ENCODE results near the gene C1orf159.

The C1orf159 gene

DNA sequence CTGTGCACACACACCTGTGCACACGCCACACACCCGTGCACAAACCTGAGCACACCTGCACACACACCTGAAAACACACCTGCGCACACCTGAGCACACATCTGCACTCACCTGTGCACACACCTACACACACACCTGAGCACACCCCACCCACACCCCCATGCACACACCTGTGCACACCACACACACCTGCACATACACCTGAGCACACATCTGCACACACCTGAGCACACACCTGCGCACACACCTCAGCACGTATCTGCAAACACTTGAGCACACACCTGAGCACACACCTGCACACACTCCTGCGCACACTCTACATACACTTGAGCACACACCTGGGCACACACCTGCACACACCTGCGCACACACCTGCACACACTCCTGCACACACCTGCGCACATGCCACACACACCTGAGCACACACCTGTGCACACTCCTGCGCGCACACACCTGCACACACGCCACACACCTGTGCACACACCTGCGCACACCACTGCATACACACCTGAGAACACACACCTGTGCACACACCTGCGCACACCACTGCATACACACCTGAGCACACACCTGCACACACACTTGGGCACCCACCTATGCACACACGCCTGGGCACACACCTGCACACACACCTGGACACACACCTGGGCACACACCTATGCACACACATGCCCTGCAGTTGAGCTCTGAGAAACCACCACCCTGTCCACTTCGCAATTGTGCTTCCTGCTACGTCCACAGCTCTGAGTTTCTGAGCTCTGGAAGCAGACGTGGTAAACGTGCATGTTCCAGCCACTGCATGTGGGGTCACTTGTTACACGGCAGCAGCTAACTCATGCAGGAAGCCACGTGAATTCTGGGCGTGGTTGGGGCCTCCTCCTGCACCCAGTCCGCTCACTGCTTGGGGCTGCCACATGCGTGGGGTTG lies 8.0 kb upstream of the C1orf159 start:
- H3K27ac ChIP-seq (replicated peaks): no peak overlapping the region
- DNase-seq (ENCODE audit: low read depth in 1 of 2, low spot score in 1 of 2): peak in 1 of 2 experiments; percentile 43
- H3K27me3 ChIP-seq (ENCODE audit: insufficient read depth, poor library complexity, severe bottlenecking): peaks cover 13% of the 10 kb centered on the region
- H3K4me3 ChIP-seq (replicated peaks; ENCODE audit: insufficient read depth, low read length): no peak overlapping the region
- TF ChIP-seq, protein P1, sequence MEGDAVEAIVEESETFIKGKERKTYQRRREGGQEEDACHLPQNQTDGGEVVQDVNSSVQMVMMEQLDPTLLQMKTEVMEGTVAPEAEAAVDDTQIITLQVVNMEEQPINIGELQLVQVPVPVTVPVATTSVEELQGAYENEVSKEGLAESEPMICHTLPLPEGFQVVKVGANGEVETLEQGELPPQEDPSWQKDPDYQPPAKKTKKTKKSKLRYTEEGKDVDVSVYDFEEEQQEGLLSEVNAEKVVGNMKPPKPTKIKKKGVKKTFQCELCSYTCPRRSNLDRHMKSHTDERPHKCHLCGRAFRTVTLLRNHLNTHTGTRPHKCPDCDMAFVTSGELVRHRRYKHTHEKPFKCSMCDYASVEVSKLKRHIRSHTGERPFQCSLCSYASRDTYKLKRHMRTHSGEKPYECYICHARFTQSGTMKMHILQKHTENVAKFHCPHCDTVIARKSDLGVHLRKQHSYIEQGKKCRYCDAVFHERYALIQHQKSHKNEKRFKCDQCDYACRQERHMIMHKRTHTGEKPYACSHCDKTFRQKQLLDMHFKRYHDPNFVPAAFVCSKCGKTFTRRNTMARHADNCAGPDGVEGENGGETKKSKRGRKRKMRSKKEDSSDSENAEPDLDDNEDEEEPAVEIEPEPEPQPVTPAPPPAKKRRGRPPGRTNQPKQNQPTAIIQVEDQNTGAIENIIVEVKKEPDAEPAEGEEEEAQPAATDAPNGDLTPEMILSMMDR (IDR thresholded peaks at IDR 0.05; ENCODE audit: insufficient read depth, low read length): no peak
- TF ChIP-seq, protein P2, sequence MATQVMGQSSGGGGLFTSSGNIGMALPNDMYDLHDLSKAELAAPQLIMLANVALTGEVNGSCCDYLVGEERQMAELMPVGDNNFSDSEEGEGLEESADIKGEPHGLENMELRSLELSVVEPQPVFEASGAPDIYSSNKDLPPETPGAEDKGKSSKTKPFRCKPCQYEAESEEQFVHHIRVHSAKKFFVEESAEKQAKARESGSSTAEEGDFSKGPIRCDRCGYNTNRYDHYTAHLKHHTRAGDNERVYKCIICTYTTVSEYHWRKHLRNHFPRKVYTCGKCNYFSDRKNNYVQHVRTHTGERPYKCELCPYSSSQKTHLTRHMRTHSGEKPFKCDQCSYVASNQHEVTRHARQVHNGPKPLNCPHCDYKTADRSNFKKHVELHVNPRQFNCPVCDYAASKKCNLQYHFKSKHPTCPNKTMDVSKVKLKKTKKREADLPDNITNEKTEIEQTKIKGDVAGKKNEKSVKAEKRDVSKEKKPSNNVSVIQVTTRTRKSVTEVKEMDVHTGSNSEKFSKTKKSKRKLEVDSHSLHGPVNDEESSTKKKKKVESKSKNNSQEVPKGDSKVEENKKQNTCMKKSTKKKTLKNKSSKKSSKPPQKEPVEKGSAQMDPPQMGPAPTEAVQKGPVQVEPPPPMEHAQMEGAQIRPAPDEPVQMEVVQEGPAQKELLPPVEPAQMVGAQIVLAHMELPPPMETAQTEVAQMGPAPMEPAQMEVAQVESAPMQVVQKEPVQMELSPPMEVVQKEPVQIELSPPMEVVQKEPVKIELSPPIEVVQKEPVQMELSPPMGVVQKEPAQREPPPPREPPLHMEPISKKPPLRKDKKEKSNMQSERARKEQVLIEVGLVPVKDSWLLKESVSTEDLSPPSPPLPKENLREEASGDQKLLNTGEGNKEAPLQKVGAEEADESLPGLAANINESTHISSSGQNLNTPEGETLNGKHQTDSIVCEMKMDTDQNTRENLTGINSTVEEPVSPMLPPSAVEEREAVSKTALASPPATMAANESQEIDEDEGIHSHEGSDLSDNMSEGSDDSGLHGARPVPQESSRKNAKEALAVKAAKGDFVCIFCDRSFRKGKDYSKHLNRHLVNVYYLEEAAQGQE (IDR thresholded peaks at IDR 0.05; ENCODE audit: insufficient replicate concordance, low read depth): no peak
- TF ChIP-seq POLR2AphosphoS5 (IDR thresholded peaks at IDR 0.05; ENCODE audit: low read depth) (no peak), SPI1 (IDR thresholded peaks at IDR 0.05; ENCODE audit: borderline replicate concordance, low read depth) (no peak), GABPA (IDR thresholded peaks at IDR 0.05; ENCODE audit: low read depth) (no peak)

DNA sequence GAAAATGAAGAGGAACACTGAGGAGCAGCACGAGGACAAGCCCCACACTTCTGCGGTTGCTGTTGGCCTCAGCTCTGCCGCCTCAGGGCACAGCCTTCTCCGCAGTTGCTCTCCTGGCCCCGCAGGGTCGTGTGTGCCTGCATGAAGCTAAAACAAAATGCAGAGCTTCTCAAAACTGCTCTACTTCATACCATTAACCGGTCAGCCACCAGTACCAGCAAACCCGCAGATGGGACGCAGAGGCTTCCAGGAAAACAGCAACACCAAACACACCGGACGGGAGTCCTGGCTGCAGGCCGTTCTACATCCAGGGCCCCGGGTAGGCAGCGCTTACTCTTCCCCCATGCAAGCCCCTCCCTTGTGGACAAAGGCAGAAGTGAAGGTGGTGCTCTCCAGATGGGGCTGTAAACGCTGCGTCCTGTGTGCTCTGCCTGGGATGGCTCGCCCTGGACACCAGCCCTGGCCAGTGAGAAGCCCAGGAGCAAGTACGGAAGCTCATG lies 7.1 kb upstream of the C1orf159 start:
- peak; percentile 41 to 77 for DNase-seq (ENCODE audit: low read depth in 1 of 2, low spot score in 1 of 2)
- H3K27me3 ChIP-seq (ENCODE audit: insufficient read depth, poor library complexity, severe bottlenecking): peaks cover 16% of the 10 kb centered on the region
- no peak overlapping the region for H3K4me3 ChIP-seq (replicated peaks; ENCODE audit: insufficient read depth, low read length)
- no peak overlapping the region for H3K27ac ChIP-seq (replicated peaks)
- TF ChIP-seq, protein P1 (IDR thresholded peaks at IDR 0.05; ENCODE audit: insufficient read depth, low read length): peak; percentile 3
- no peak for TF ChIP-seq SPI1 (IDR thresholded peaks at IDR 0.05; ENCODE audit: borderline replicate concordance, low read depth)

DNA sequence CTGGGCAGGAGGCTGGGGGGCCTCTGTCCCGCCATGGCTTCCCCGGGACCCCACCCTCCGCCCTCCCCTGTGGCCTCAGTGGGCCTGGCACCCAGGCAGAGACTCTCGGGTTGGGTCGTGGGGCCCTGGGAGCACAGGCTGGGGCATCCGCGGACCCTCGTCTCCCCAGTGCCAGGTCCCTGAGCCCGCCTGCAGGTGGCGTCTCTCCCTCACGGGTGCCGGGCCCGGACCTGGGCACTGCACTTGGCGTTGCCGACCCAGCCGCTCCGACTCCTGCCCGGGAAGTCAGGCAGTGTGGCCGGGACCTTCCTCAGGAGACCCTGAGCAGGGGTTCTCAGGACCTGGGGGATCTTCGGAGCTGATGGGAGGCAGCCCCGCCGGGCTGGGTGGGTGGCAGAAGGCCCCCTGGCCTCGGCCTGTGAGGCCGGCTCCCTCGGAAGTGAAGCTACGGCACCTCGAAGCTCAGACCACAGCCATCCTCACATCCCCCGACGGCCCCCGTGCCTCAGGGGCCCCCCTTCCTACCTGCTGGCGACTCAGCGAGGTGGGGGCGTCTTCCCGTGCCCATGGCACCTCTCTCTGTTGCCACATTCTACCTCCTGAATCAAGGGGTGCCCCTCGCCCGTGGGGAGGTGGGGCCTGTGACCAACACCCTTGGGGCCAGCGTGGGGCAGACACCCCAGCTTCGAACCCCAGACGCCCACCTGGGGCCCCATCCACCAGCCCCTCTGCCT lies 6.4 kb upstream of the C1orf159 start:
- no peak overlapping the region for H3K4me3 ChIP-seq (replicated peaks; ENCODE audit: insufficient read depth, low read length)
- peaks cover 18% of the 10 kb centered on the region for H3K27me3 ChIP-seq (ENCODE audit: insufficient read depth, poor library complexity, severe bottlenecking)
- peak; percentile 57 to 74 for DNase-seq (ENCODE audit: low read depth in 1 of 2, low spot score in 1 of 2)
- TF ChIP-seq, protein P1 (IDR thresholded peaks at IDR 0.05; ENCODE audit: insufficient read depth, low read length): peak; percentile 49
- TF ChIP-seq POLR2AphosphoS5 (IDR thresholded peaks at IDR 0.05; ENCODE audit: low read depth): no peak
- no peak for TF ChIP-seq SPI1 (IDR thresholded peaks at IDR 0.05; ENCODE audit: borderline replicate concordance, low read depth)
- H3K27ac ChIP-seq (replicated peaks): no peak overlapping the region

DNA sequence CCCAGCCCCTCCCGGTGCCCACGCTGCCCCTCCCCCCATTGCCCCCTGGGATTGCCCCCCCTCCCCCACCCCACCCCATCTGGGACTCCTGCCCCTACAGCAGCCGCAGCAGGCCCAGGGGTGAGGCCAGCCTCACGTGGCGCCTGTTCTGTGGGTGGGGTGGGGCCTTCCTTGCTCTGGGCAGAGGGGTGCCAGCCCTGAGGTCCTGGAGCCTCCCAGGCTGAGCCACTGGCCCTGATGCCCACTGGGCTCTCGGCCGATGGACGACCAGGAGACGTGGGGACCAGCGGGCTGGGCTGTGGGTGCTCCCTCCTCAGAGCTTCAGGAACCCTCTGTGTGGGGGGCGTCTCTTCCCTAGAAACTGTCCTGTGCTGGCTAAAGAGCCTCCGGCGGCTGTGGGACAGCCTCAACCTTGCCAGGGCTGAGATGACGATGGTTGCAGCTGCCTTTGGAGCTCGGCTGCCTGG lies 5.8 kb upstream of the C1orf159 start:
- TF ChIP-seq, protein P2 (IDR thresholded peaks at IDR 0.05; ENCODE audit: insufficient replicate concordance, low read depth): no peak
- TF ChIP-seq POLR2AphosphoS5 (IDR thresholded peaks at IDR 0.05; ENCODE audit: low read depth) (no peak), GABPA (IDR thresholded peaks at IDR 0.05; ENCODE audit: low read depth) (no peak), SPI1 (IDR thresholded peaks at IDR 0.05; ENCODE audit: borderline replicate concordance, low read depth) (no peak)
- TF ChIP-seq, protein P1 (IDR thresholded peaks at IDR 0.05; ENCODE audit: insufficient read depth, low read length): no peak
- DNase-seq (ENCODE audit: low read depth in 1 of 2, low spot score in 1 of 2): no peak

More for the DNA sequence above, 5.8 kb upstream of the C1orf159 start:
- no peak overlapping the region for H3K4me3 ChIP-seq (replicated peaks; ENCODE audit: insufficient read depth, low read length)
- H3K27me3 ChIP-seq (ENCODE audit: insufficient read depth, poor library complexity, severe bottlenecking): peaks cover 18% of the 10 kb centered on the region
- no peak overlapping the region for H3K27ac ChIP-seq (replicated peaks)
